Stimulated activated effector memory CD8-positive, alpha-beta T cell treated with anti-CD3 and anti-CD28 coated beads, Interleukin-12 subunit alpha, Interleukin-12 subunit beta, amount 100 ng/mL, for 72 hours (primary cell): ENCODE data around the gene SYNDIG1.

ENCODE experiments used
- ATAC-seq: fragments of 150-1000 bp; cut with Tn5 transposase; 2 replicates; pipeline ENCODE4 v1.10.0; 2021
- DNase-seq, 2 donors: peaks; one replicate each; pipeline ENCODE4 v3.0.0; 2021 to 2022; ENCODE audit warnings: low spot score in 2 of 2
- H3K27ac Mint-ChIP-seq: one replicate; pipeline ENCODE4 v1.8.0; 2022; ENCODE audit warnings: mild to moderate bottlenecking, mixed read lengths
- H3K36me3 Mint-ChIP-seq: one replicate; pipeline ENCODE4 v1.8.0; 2022; ENCODE audit warnings: mild to moderate bottlenecking, mixed read lengths
- H3K4me1 Mint-ChIP-seq: one replicate; pipeline ENCODE4 v1.8.0; 2022; ENCODE audit warnings: mixed read lengths
- H3K4me3 Mint-ChIP-seq: one replicate; pipeline ENCODE4 v1.8.0; 2022; ENCODE audit warnings: mild to moderate bottlenecking, mixed read lengths
- H3K9me3 Mint-ChIP-seq: one replicate; pipeline ENCODE4 v1.8.0; 2022; ENCODE audit warnings: mixed read lengths

SYNDIG1 gene

GRCh38 chr20:24441661-24442060 is 27.8 kb upstream of the SYNDIG1 start:
- H3K9me3 Mint-ChIP-seq: no peaks in the 10 kb centered on the region
- DNase-seq (no peak), ATAC-seq (no peak)
- no peaks in the 10 kb centered on the region for H3K36me3 Mint-ChIP-seq
- no peak overlapping the region for H3K27ac Mint-ChIP-seq
- H3K4me1 Mint-ChIP-seq: no peaks in the 10 kb centered on the region
- H3K4me3 Mint-ChIP-seq: no peak overlapping the region

GRCh38 chr20:24442909-24443308 is 26.5 kb upstream of the SYNDIG1 start:
- no peak for DNase-seq
- Mint-ChIP-seq H3K4me3 (no peak overlapping the region), H3K4me1 (no peaks in the 10 kb centered on the region), H3K36me3 (no peaks in the 10 kb centered on the region), H3K9me3 (no peaks in the 10 kb centered on the region), H3K27ac (no peak overlapping the region)
- no peak for ATAC-seq

- Mint-ChIP-seq H3K27ac (no peak overlapping the region), H3K4me3 (no peak overlapping the region), H3K9me3 (no peaks in the 10 kb centered on the region), H3K36me3 (no peaks in the 10 kb centered on the region), H3K4me1 (no peaks in the 10 kb centered on the region)
- no peak for ATAC-seq
- no peak for DNase-seq
Measured at GRCh38 chr20:24443436-24443835, 26.0 kb upstream of the SYNDIG1 start.

- DNase-seq (no peak), ATAC-seq (no peak)
- H3K36me3 Mint-ChIP-seq: no peaks in the 10 kb centered on the region
- no peak overlapping the region for H3K4me3 Mint-ChIP-seq
- no peaks in the 10 kb centered on the region for H3K9me3 Mint-ChIP-seq
- H3K27ac Mint-ChIP-seq: no peak overlapping the region
- H3K4me1 Mint-ChIP-seq: no peaks in the 10 kb centered on the region
Measured at GRCh38 chr20:24444526-24445190, 24.8 kb upstream of the SYNDIG1 start.

- no peak overlapping the region for H3K4me3 Mint-ChIP-seq
- H3K27ac Mint-ChIP-seq: no peak overlapping the region
- ATAC-seq: no peak
Measured at GRCh38 chr20:24445510-24446170, 23.8 kb upstream of the SYNDIG1 start.

GRCh38 chr20:24446811-24447210 is 22.6 kb upstream of the SYNDIG1 start:
- H3K4me1 Mint-ChIP-seq: no peaks in the 10 kb centered on the region
- H3K36me3 Mint-ChIP-seq: no peaks in the 10 kb centered on the region
- H3K27ac Mint-ChIP-seq: no peak overlapping the region
- DNase-seq: no peak
- no peaks in the 10 kb centered on the region for H3K9me3 Mint-ChIP-seq
- H3K4me3 Mint-ChIP-seq: no peak overlapping the region
- ATAC-seq: no peak

More at GRCh38 chr20:24445510-24446170, 23.8 kb upstream of the SYNDIG1 start:
- no peaks in the 10 kb centered on the region for H3K36me3 Mint-ChIP-seq
- DNase-seq: no peak
- no peaks in the 10 kb centered on the region for H3K9me3 Mint-ChIP-seq
- H3K4me1 Mint-ChIP-seq: no peaks in the 10 kb centered on the region

- ATAC-seq (no peak), DNase-seq (no peak)
- Mint-ChIP-seq H3K27ac (no peak overlapping the region), H3K36me3 (no peaks in the 10 kb centered on the region), H3K4me3 (no peak overlapping the region), H3K4me1 (no peaks in the 10 kb centered on the region), H3K9me3 (no peaks in the 10 kb centered on the region)
Measured at GRCh38 chr20:24448170-24448569, 21.3 kb upstream of the SYNDIG1 start.

- DNase-seq: no peak
- Mint-ChIP-seq H3K36me3 (no peaks in the 10 kb centered on the region), H3K27ac (no peak overlapping the region)
Measured at GRCh38 chr20:24449026-24449720, 20.3 kb upstream of the SYNDIG1 start.

GRCh38 chr20:24450177-24450576 is 19.3 kb upstream of the SYNDIG1 start:
- Mint-ChIP-seq H3K4me3 (no peak overlapping the region), H3K27ac (no peak overlapping the region), H3K9me3 (no peaks in the 10 kb centered on the region), H3K36me3 (no peaks in the 10 kb centered on the region), H3K4me1 (no peaks in the 10 kb centered on the region)
- ATAC-seq (no peak), DNase-seq (no peak)

More at GRCh38 chr20:24449026-24449720, 20.3 kb upstream of the SYNDIG1 start:
- H3K9me3 Mint-ChIP-seq: no peaks in the 10 kb centered on the region
- H3K4me3 Mint-ChIP-seq: no peak overlapping the region
- H3K4me1 Mint-ChIP-seq: no peaks in the 10 kb centered on the region
- ATAC-seq: no peak

GRCh38 chr20:24450624-24451376 is 18.6 kb upstream of the SYNDIG1 start:
- no peak overlapping the region for H3K27ac Mint-ChIP-seq
- H3K4me1 Mint-ChIP-seq: no peaks in the 10 kb centered on the region
- H3K36me3 Mint-ChIP-seq: no peaks in the 10 kb centered on the region
- DNase-seq (no peak), ATAC-seq (no peak)
- no peak overlapping the region for H3K4me3 Mint-ChIP-seq
- no peaks in the 10 kb centered on the region for H3K9me3 Mint-ChIP-seq

GRCh38 chr20:24451428-24451827 is 18.0 kb upstream of the SYNDIG1 start:
- ATAC-seq (no peak), DNase-seq (no peak)
- Mint-ChIP-seq H3K9me3 (no peaks in the 10 kb centered on the region), H3K4me3 (no peak overlapping the region), H3K36me3 (no peaks in the 10 kb centered on the region), H3K27ac (no peak overlapping the region), H3K4me1 (no peaks in the 10 kb centered on the region)

GRCh38 chr20:24452016-24452415 is 17.4 kb upstream of the SYNDIG1 start:
- no peaks in the 10 kb centered on the region for H3K9me3 Mint-ChIP-seq
- ATAC-seq (no peak), DNase-seq (no peak)
- no peaks in the 10 kb centered on the region for H3K4me1 Mint-ChIP-seq
- H3K36me3 Mint-ChIP-seq: no peaks in the 10 kb centered on the region
- H3K4me3 Mint-ChIP-seq: no peak overlapping the region
- no peak overlapping the region for H3K27ac Mint-ChIP-seq

- Mint-ChIP-seq H3K4me3 (no peak overlapping the region), H3K27ac (no peak overlapping the region), H3K4me1 (no peaks in the 10 kb centered on the region), H3K36me3 (no peaks in the 10 kb centered on the region), H3K9me3 (no peaks in the 10 kb centered on the region)
- DNase-seq: no peak
- ATAC-seq: peak; percentile 40
Measured at GRCh38 chr20:24452498-24453127, 16.8 kb upstream of the SYNDIG1 start.

GRCh38 chr20:24453869-24454268 is 15.6 kb upstream of the SYNDIG1 start:
- H3K9me3 Mint-ChIP-seq: no peaks in the 10 kb centered on the region
- no peaks in the 10 kb centered on the region for H3K36me3 Mint-ChIP-seq
- no peak for ATAC-seq
- DNase-seq: no peak
- no peaks in the 10 kb centered on the region for H3K4me1 Mint-ChIP-seq
- H3K4me3 Mint-ChIP-seq: no peak overlapping the region
- H3K27ac Mint-ChIP-seq: no peak overlapping the region

GRCh38 chr20:24455081-24455480 is 14.3 kb upstream of the SYNDIG1 start:
- no peaks in the 10 kb centered on the region for H3K4me1 Mint-ChIP-seq
- no peaks in the 10 kb centered on the region for H3K36me3 Mint-ChIP-seq
- no peak overlapping the region for H3K4me3 Mint-ChIP-seq
- no peaks in the 10 kb centered on the region for H3K9me3 Mint-ChIP-seq
- DNase-seq: no peak
- ATAC-seq: no peak
- H3K27ac Mint-ChIP-seq: no peak overlapping the region
